Body of pancreas (tissue), 4 donors: Measurements from ENCODE around the gene IRF3.

Source experiments
- CTCF ChIP-seq, 7 experiments: fragments of 450-650 bp in 4 of 7; fragments of 200-600 bp in 3 of 7; sonication (generic) in 3 of 7; IDR thresholded peaks; one replicate each; pipeline ENCODE4 v1.5.1; 2016 to 2019; ENCODE audit warnings: antibody characterized with exemption in 7 of 7
- POLR2A ChIP-seq, 3 donors: fragments of 450-650 bp; IDR thresholded peaks; one replicate each; pipeline ENCODE4 v1.6.1; 2016; ENCODE audit warnings: antibody characterized with exemption in 3 of 3, mild to moderate bottlenecking in 2 of 3

- TF ChIP-seq POLR2A (IDR thresholded peaks at IDR 0.05) (no peak), CTCF (IDR thresholded peaks at IDR 0.05) (no peak)
These were observed 30.0 kb downstream of the IRF3 start for GRCh38 chr19:49635530-49636232.
